H1 (cell line): Measurements from ENCODE around the gene ZNF575.

Source experiments
- HDAC2 ChIP-seq, 2 experiments: fragments of 300-600 bp in 1 of 2; sonication (generic) in 1 of 2; IDR thresholded peaks; 2 replicates each; pipeline ENCODE4 v1.6.1; 2011 to 2012; ENCODE audit warnings: low read depth in 2 of 2, low read length in 2 of 2, mild to moderate bottlenecking in 2 of 2, moderate library complexity in 2 of 2, borderline replicate concordance in 1 of 2, inconsistent platforms in 1 of 2
- JUND ChIP-seq: IDR thresholded peaks from 2 replicates; pipeline ENCODE4 v1.6.1; 2011; ENCODE audit warnings: mild to moderate bottlenecking, improper control_type of control experiment, low read length
- KDM1A ChIP-seq: fragments of 200-600, 300-600 bp; sonication (generic); IDR thresholded peaks from 2 replicates; pipeline ENCODE4 v1.7.1; 2016; ENCODE audit warnings: mild to moderate bottlenecking, low read length, borderline replicate concordance
- RAD21 ChIP-seq, 2 experiments: IDR thresholded peaks in 1 of 2; conservative IDR thresholded peaks in 1 of 2; 2 replicates each; pipeline ENCODE4 v1.6.1; 2011; ENCODE audit warnings: low read depth in 2 of 2, low read length in 2 of 2, improper control_type of control experiment in 1 of 2, inconsistent platforms in 1 of 2, mild to moderate bottlenecking in 1 of 2, moderate library complexity in 1 of 2
- RXRA ChIP-seq: IDR thresholded peaks from 2 replicates; pipeline ENCODE4 v1.6.1; 2011; ENCODE audit warnings: low read depth, mild to moderate bottlenecking, low read length, moderate library complexity; ENCODE audit not compliant: insufficient read depth
- SP1 ChIP-seq: IDR thresholded peaks from 2 replicates; pipeline ENCODE4 v1.6.1; 2011; ENCODE audit warnings: low read depth, low read length

DNA sequence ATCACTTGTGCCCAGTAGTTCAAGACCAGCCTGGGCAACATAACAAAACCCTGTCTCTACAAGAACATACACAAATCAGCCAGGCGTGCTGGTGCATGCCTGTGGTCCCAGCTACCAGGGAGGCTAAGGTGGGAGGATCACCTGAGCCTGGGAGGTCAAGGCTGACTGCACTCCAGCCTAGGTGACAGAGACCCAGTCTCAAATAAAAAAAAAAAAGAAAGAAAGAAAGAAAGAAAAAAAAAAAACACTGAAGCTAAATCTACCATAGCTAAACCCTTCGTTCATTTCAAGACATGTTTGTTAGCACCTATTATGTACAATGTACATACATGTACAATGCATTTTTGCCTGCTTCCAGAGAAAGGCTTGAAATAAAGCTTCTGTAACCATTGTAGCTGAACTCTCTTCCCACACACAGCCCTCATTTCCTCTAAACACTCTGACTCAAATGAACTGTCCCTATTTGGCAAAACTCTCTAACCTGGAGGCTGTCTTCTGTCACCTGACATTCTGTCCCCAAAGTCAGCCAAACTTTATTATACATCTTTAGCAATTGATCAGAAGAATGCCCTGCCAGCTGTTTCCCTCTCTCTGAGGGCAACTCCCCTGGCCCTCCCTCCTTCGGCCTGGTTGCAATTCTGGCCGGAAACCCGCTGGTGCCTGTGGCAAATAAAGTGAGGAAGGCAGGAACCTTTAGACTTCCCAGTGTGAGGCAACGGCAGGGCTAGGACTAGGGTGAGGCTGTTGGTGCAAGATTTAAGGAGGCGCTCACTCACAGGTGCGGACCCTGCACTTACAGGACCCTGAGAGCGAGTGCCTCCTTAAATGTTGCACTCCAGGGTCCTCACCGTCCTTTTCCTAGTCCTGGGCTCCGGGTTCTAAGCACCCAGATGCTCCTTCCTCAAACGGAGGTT, 7.8 kb upstream of the ZNF575 start:
- TF ChIP-seq HDAC2 (IDR thresholded peaks at IDR 0.05; ENCODE audit: borderline replicate concordance in 1 of 2, low read depth in 2 of 2, low read length in 2 of 2) (no peak), RAD21 (IDR thresholded peaks at IDR 0.05 in 1 of 2, conservative IDR thresholded peaks at IDR 0.05 in 1 of 2; ENCODE audit: low read depth in 2 of 2, low read length in 2 of 2) (no peak), RXRA (no peak), JUND (no peak), SP1 (0 out of 2 replicates have a peak, but pooled peaks have one; percentile 21), KDM1A (no peak)
